GM21723 (cell line): ENCODE data around the gene GJB3.
"Not testable (repeated sequence)": the region's sequence is repeated elsewhere in the genome, so short reads cannot be mapped to it uniquely, and the experiment has no call there.

Experiments
- ATAC-seq: cut with Tn5 transposase; IDR thresholded peaks from one replicate; pipeline ENCODE4 v1.9.1; 2021; ENCODE audit warnings: mild to moderate bottlenecking, moderate library complexity; ENCODE audit not compliant: unreplicated experiment

GJB3 gene

GRCh38 chr1:34818862-34819261 is 37.8 kb downstream of the GJB3 start:
- not testable (repeated sequence) for ATAC-seq

- no peak for ATAC-seq
Measured at GRCh38 chr1:34822202-34822601, 41.2 kb downstream of the GJB3 start.

GRCh38 chr1:34824817-34825454 is 43.9 kb downstream of the GJB3 start:
- ATAC-seq, result no peak

- ATAC-seq, result no peak
Measured at GRCh38 chr1:34825455-34826091, 44.6 kb downstream of the GJB3 start.

- ATAC-seq, result no peak
Measured at GRCh38 chr1:34827341-34827941, 46.4 kb downstream of the GJB3 start.

GRCh38 chr1:34828611-34829010 is 47.6 kb downstream of the GJB3 start:
- no peak for ATAC-seq

- no peak for ATAC-seq
Measured at GRCh38 chr1:34829250-34829649, 48.2 kb downstream of the GJB3 start.

- ATAC-seq, result no peak
Measured at GRCh38 chr1:34831721-34832246, 50.8 kb downstream of the GJB3 start.

GRCh38 chr1:34833711-34834110 is 52.7 kb downstream of the GJB3 start:
- no peak for ATAC-seq
